ENCODE data around the gene TBX19. TPM values are rescaled to one million over a fixed set of nuclear protein-coding genes. Genes with fewer than 3 reads are reported as not detected.
A peak's percentile ranks its signal among the peaks of the same experiment; 100 is the strongest.
"Not testable (repeated sequence)": the region's sequence is repeated elsewhere in the genome, so short reads cannot be mapped to it uniquely, and the experiment has no call there.

Gene TBX19
- total RNA-seq, 1 experiment from 2014 or later: 2.0 TPM

- H3K27me3 ChIP-seq (ENCODE audit: insufficient read depth, low read depth): no peaks in the 10 kb centered on the region
- DNase-seq: no peak
- H3K4me2 ChIP-seq: peak overlapping the region; percentile 80
- H3K79me2 ChIP-seq (ENCODE audit: low read depth): no peaks in the 10 kb centered on the region
- H3K9me2 ChIP-seq (ENCODE audit: insufficient read depth): no peaks in the 10 kb centered on the region
- H3K4me3 ChIP-seq: peak overlapping the region; percentile 82; the same call in 1 of the 2 replicates
- H3K27ac ChIP-seq: no peak overlapping the region
- H3K4me1 ChIP-seq (replicated peaks; ENCODE audit: insufficient read depth): no peaks in the 10 kb centered on the region
- BruUV-seq (replicated peaks): no TSS peak
- peak overlapping the region; percentile 93; the same call in 1 of the 2 replicates for H2AFZ ChIP-seq
- intact Hi-C loops (cut with micrococcal nuclease; ENCODE audit: unreplicated experiment): loop anchor here (10.0 kb wide), 2 partner anchors 367 to 1117 kb away; no protein-coding TSS in a partner anchor
- TF ChIP-seq EZH2 (IDR thresholded peaks at IDR 0.05; ENCODE audit: low read depth) (no peak), CTCF (conservative IDR thresholded peaks at IDR 0.05) (no peak)
- no peaks in the 10 kb centered on the region for H3K9me3 ChIP-seq (ENCODE audit: insufficient read depth, low read depth)
- no peaks in the 10 kb centered on the region for H4K20me1 ChIP-seq (ENCODE audit: insufficient read depth)
- ChIA-PET POLR2A (ENCODE audit: unreplicated experiment) (interaction anchor here (0.6 to 0.7 kb wide), 2 partner anchors 24 to 1858 kb away, joined by 3 read pairs; no protein-coding TSS in a partner anchor), CTCF (interaction anchor here (1.1 kb wide), 1 partner anchor 92 kb away, joined by 3 read pairs; no protein-coding TSS in a partner anchor)
- no peaks in the 10 kb centered on the region for H3K36me3 ChIP-seq (ENCODE audit: low read depth)
- no peaks in the 10 kb centered on the region for H3F3A ChIP-seq (ENCODE audit: insufficient read depth, low read depth)
Measured at GRCh38 chr1:168347630-168348029, 67.0 kb downstream of the TBX19 start.

GRCh38 chr1:168348146-168348709, 67.6 kb downstream of the TBX19 start:
- H3K9me2 ChIP-seq (ENCODE audit: insufficient read depth): no peaks in the 10 kb centered on the region
- no peaks in the 10 kb centered on the region for H3K79me2 ChIP-seq (ENCODE audit: low read depth)
- no peaks in the 10 kb centered on the region for H3K9me3 ChIP-seq (ENCODE audit: insufficient read depth, low read depth)
- CTCF ChIA-PET: interaction anchor here (0.7 to 1.1 kb wide), 2 partner anchors 91 to 827 kb away, joined by 3 to 8 read pairs; no protein-coding TSS in a partner anchor
- no peaks in the 10 kb centered on the region for H3K4me1 ChIP-seq (replicated peaks; ENCODE audit: insufficient read depth)
- no peaks in the 10 kb centered on the region for H3F3A ChIP-seq (ENCODE audit: insufficient read depth, low read depth)
- peak overlapping the region; percentile 80 for H3K4me2 ChIP-seq
- H3K27ac ChIP-seq: no peak overlapping the region
- BruUV-seq (replicated peaks): no TSS peak
- H3K4me3 ChIP-seq: peak overlapping the region; percentile 82
- TF ChIP-seq CTCF (conservative IDR thresholded peaks at IDR 0.05) (no peak), EZH2 (IDR thresholded peaks at IDR 0.05; ENCODE audit: low read depth) (no peak)
- no peaks in the 10 kb centered on the region for H4K20me1 ChIP-seq (ENCODE audit: insufficient read depth)
- DNase-seq: no peak
- intact Hi-C loops (cut with micrococcal nuclease; ENCODE audit: unreplicated experiment): loop anchor here (10.0 kb wide), 2 partner anchors 367 to 1117 kb away; no protein-coding TSS in a partner anchor
- no peaks in the 10 kb centered on the region for H3K36me3 ChIP-seq (ENCODE audit: low read depth)
- POLR2A ChIA-PET (ENCODE audit: unreplicated experiment): no interaction called here
- H2AFZ ChIP-seq: peak overlapping the region; percentile 93
- H3K27me3 ChIP-seq (ENCODE audit: insufficient read depth, low read depth): no peaks in the 10 kb centered on the region

- BruUV-seq (replicated peaks); H3F3A ChIP-seq (ENCODE audit: insufficient read depth, low read depth); H3K27ac ChIP-seq; DNase-seq; H3K79me2 ChIP-seq (ENCODE audit: low read depth); POLR2A ChIA-PET (ENCODE audit: unreplicated experiment); CTCF ChIA-PET; H3K9me2 ChIP-seq (ENCODE audit: insufficient read depth); H3K36me3 ChIP-seq (ENCODE audit: low read depth); H3K9me3 ChIP-seq (ENCODE audit: insufficient read depth, low read depth); H3K4me3 ChIP-seq; intact Hi-C loops (cut with micrococcal nuclease; ENCODE audit: unreplicated experiment); H3K4me2 ChIP-seq; H3K4me1 ChIP-seq (replicated peaks; ENCODE audit: insufficient read depth); H3K27me3 ChIP-seq (ENCODE audit: insufficient read depth, low read depth); H4K20me1 ChIP-seq (ENCODE audit: insufficient read depth); H2AFZ ChIP-seq: not testable (repeated sequence)
Measured at GRCh38 chr1:168354335-168355269, 73.9 kb downstream of the TBX19 start.
